GM21528 (cell line): ENCODE results near the gene INO80D.
"Not testable (repeated sequence)": the region's sequence is repeated elsewhere in the genome, so short reads cannot be mapped to it uniquely, and the experiment has no call there.

Source experiments
- ATAC-seq: cut with Tn5 transposase; IDR thresholded peaks from one replicate; pipeline ENCODE4 v1.9.1; 2021; ENCODE audit warnings: mild to moderate bottlenecking, moderate library complexity; ENCODE audit not compliant: unreplicated experiment, low FRiP score

Gene INO80D

DNA sequence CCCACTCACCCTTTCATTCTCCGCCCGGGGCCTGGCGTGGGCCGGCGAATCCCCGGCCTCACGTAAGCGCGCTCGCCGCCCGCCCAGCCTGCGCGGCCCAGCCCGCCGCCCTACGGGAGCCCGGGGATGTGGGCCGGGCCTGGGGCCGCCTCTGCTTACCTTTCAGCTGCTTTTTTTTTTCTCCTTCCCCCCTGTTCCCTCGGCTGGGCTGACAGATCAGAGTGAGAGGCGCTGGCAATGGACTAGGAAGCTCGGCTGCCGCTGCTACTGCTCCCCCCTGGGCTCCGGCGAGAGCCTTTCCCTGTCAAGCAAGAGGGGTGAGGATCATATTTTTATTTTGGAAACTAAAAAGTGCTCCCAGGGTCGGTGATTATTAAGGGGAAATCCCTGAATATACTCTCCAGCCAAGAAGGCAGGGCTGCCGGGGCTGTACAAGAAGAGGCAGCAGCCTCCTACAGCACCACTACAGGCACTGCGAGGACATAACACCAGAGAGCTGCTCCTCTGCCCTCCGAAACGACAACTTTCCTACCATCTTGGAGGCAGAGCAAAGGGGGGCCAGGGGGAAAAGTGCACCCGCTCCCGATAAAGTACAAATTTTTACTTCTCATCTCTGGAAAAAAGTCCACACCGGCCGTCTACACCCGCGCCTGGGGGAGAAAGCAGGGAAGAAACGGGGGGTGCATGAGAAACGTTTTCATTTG, at the start of gene INO80D:
TSS of gene INO80D (minus strand) at position 433 of the 704 bp plus-strand sequence. CDS start 23,158 bp downstream, outside the sequence.
- ATAC-seq, result peak; percentile 87

DNA sequence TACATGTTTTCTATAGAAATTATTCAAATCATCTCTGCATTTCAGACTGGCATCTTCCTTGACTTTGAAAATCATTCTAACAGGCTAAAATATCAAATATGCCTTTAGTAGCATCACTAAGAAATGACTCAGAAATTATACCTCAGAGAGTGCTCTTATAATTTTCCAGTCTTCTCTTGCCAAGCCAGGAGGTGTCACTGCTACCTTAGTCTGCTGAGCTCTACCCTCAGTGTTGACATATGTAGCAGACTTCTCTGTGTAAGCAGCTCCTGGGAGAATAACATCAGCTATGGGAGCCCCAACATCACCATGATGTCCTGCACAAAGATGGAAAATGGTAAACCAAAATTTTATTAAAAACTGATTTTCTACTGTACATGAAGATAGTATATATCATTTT, 41.7 kb upstream of the INO80D start:
- ATAC-seq, result no peak

GRCh38 chr2:206125901-206126300, 39.9 kb upstream of the INO80D start:
- ATAC-seq, result no peak

- ATAC-seq, result not testable (repeated sequence)
These were observed 36.6 kb upstream of the INO80D start for GRCh38 chr2:206122569-206122968.

GRCh38 chr2:206116278-206116677, 30.3 kb upstream of the INO80D start:
- no peak for ATAC-seq

GRCh38 chr2:206115026-206115578, 29.1 kb upstream of the INO80D start:
- no peak for ATAC-seq

DNA sequence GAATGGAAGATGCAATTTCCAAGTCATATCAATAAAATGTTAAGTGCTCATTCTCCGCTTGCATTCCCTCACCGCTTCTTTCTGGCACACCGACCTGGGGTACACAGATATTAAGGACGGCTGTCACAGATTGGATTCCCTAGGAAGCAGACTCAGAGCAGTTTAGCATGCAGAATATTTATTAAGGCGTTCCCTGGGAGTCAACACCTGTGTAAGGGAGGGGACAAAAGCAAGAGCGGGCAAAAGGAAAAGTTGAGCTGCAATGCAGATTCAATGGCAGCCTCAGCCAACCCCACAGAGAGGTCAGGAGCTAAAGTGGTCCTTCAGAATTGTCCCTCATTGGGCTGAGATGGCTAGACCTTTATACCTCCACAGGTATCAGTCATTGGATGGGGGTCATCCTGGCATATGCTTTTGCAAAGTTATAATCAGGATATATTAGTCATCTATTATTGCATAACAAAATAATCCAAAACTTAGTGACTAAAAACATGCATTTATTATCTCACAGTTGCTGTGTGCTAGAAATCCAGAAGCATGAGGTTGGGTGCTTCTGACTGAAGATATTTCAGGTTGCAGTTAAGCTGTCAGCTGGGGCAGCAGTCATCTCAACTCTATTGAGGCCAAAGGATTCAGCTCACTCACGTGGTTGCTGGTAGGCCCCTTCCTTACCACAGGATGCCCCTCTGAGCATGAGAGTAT, 27.0 kb upstream of the INO80D start:
- ATAC-seq, result no peak

- no peak for ATAC-seq
These were observed 26.1 kb upstream of the INO80D start for GRCh38 chr2:206112108-206112507.

DNA sequence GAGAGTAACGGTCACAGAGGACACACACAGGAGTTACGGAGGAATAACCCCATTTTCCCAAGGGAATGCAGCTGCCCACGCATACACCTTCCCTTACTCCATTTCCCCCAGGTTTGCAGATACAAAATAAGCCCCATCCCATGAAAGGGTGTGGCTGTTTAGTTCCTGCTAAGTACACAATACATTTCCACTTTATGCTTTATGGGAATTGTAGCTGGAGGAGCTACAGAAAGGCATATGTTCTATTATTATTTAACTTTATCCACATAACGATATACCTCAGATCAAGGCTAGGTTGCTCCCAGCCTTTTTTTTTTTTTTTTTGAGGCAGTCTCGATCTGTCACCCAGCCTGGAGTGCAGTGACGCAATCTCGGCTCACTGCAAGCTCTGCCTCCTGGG, 22.7 kb upstream of the INO80D start:
- no peak for ATAC-seq

- ATAC-seq, result no peak
These were observed 19.6 kb upstream of the INO80D start for GRCh38 chr2:206105541-206105940.

GRCh38 chr2:206105038-206105437, 19.1 kb upstream of the INO80D start:
- no peak for ATAC-seq

GRCh38 chr2:206098872-206099271, 12.9 kb upstream of the INO80D start:
- not testable (repeated sequence) for ATAC-seq

- no peak for ATAC-seq
These were observed 12.5 kb upstream of the INO80D start for GRCh38 chr2:206098471-206098870.

GRCh38 chr2:206096876-206097275, 10.9 kb upstream of the INO80D start:
- no peak for ATAC-seq

DNA sequence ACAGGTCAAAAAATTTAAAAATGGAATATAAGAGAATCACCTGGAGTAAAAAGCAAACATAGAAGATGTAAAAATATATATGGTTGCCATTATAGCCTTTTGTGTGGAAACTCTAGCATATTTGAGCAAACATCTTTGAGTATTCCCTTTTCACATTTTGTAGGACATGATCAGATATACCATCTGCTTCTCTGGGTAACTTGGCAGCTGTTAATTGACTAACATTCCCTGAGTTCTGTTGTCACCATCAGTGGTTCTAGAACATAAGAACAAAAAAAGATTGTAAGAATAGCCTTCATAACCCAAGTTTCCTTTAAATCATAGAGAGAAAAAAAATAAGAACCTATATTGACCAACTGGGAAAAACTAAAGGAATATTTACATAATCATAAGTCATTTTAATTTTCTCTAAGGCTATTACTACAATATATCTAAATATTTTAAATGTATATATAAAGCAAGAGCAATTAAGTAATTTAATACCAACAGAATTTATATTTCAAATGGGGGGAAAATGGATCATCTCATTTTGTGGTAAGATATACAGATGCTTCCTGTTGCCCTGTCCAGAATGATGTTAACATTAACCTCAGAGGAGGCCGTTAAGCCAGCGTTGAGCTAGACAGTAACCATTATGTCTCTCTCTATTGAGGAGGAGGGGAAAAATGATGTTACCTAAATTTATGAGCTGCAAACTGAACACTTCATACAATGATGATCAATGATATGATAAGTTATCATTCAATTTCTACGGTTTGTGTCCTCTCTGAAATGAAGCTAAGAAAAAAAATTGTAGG, 9.8 kb upstream of the INO80D start:
- no peak for ATAC-seq

DNA sequence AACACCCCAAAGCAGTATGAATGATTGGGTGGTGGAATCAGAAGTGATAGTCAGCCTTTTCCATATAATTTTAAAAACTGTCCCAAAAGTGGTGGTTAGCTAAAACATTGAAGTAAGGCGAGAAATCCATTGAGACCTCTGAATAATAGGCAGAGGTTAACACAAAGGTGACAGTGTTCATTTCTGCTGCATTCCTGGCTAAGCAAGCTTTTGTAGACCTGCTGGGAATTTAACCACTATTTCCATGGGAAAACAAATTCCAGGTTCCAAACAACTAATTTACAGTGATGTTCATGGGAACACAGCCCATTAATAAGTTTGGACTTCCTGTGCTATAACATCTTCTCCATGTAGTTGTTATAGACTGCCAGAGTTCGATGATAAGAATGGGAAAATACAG, 6.3 kb upstream of the INO80D start:
- no peak for ATAC-seq

DNA sequence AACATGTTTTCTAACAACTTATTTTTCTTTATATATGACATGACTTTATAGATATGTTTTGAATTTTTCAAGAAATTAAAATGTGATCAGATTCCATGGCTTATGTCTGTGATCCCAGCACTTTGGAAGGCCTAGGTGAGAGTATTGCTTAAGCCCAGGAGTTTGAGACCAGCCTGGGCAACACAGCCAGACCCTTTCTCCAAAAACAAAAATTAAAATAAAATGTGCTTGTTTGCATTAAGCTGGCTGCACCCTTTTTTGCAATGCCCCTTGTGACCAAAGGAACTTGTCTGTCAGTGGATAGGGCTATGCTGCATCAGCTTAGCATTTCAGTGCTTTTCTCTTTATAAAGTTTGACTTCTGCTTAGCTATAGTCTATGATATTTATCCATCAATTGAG, 2.3 kb upstream of the INO80D start:
- no peak for ATAC-seq

- ATAC-seq, result no peak
These were observed 859 bp upstream of the INO80D start for GRCh38 chr2:206086716-206087350.

DNA sequence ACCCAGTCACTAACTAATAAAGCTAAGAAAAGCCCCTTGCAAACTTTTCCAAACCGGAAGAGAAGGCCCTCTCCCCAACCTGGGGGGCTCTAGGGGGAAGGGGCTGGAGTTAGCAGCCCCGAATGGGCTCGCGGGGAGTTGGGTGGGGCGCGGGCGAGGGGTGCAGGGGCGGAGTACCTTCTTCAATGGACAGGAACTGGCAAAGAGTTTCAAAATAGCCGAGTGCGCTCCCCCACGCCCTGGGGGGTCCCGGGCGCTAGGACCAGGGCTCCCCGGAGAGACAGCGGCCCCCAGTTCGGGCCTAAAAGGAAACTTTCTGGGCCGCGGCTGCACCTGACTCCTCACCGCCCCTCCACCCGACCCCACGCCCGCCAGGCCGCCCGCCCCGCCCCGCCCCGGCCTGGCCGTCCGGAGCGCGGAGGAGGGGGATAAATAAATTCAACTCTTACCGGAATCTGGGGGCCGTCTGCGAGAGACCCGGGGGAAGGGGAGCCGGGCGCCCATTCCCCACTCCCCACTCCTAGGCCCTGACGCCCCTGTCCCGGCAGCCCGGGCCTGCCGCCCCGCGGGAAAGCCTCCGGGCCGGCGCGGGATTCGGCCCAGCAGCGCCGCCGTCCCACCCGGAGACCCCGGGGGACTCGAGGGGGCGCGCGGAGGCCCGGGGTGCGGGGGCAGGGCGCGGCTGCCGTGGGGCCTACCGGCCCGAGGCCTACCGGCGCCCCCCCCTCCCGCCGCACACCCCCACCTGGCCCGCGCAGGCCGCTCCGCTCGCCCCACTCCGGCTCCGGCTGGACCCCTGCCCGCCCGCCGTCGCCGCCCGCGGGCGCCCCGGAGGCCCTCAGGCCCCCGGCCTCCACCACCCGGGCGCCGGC, 868 bp downstream of the INO80D start:
- ATAC-seq, result peak; percentile 31
